Measurements from ENCODE around the gene PNPLA4.

PNPLA4 gene

GRCh38 chrX:7927259-7928167 is at the start of gene PNPLA4:
Gene PNPLA4, minus strand, starts transcription at chrX:7927413. Its CDS starts 1,294 bp downstream, at chrX:7926119.
- Histone ChIP-seq H3K4me3 (ENCODE audit: low read length) (peak within 1 kb of the TSS; percentile 74), H3K9ac (ENCODE audit: low read length) (no peak within 1 kb of the TSS)

GRCh38 chrX:7972586-7972985 is 45.4 kb upstream of the PNPLA4 start:
- H3K36me3 ChIP-seq (ENCODE audit: control insufficient read depth, insufficient read depth, low read length) = no peaks in the 10 kb centered on the region

More at GRCh38 chrX:7927259-7928167, at the start of gene PNPLA4:
- no peaks in the 10 kb centered on the region for H3K27me3 ChIP-seq (ENCODE audit: control insufficient read depth, insufficient read depth, low read length)
- no peaks in the 10 kb centered on the region for H3K36me3 ChIP-seq (ENCODE audit: control insufficient read depth, insufficient read depth, low read length)
- no peaks in the 10 kb centered on the region for H3K4me1 ChIP-seq (ENCODE audit: control insufficient read depth, insufficient read depth, low read length)
- H3K27ac ChIP-seq (ENCODE audit: low read depth, low read length) = no peak within 1 kb of the TSS

GRCh38 chrX:7970428-7970827 is 43.2 kb upstream of the PNPLA4 start:
- Histone ChIP-seq H3K27me3 (ENCODE audit: control insufficient read depth, insufficient read depth, low read length) (no peaks in the 10 kb centered on the region), H3K36me3 (ENCODE audit: control insufficient read depth, insufficient read depth, low read length) (no peaks in the 10 kb centered on the region), H3K4me3 (ENCODE audit: low read length) (no peak overlapping the region), H3K27ac (ENCODE audit: low read depth, low read length) (no peak overlapping the region), H3K9ac (ENCODE audit: low read length) (no peak overlapping the region), H3K4me1 (ENCODE audit: control insufficient read depth, insufficient read depth, low read length) (no peaks in the 10 kb centered on the region)

More at GRCh38 chrX:7972586-7972985, 45.4 kb upstream of the PNPLA4 start:
- H3K4me1 ChIP-seq (ENCODE audit: control insufficient read depth, insufficient read depth, low read length) = no peaks in the 10 kb centered on the region
- no peaks in the 10 kb centered on the region for H3K27me3 ChIP-seq (ENCODE audit: control insufficient read depth, insufficient read depth, low read length)
- no peak overlapping the region for H3K4me3 ChIP-seq (ENCODE audit: low read length)
- H3K9ac ChIP-seq (ENCODE audit: low read length) = no peak overlapping the region
- H3K27ac ChIP-seq (ENCODE audit: low read depth, low read length) = no peak overlapping the region

GRCh38 chrX:7965436-7965835 is 38.2 kb upstream of the PNPLA4 start:
- H3K4me1 ChIP-seq (ENCODE audit: control insufficient read depth, insufficient read depth, low read length) = no peaks in the 10 kb centered on the region
- no peak overlapping the region for H3K9ac ChIP-seq (ENCODE audit: low read length)
- no peak overlapping the region for H3K27ac ChIP-seq (ENCODE audit: low read depth, low read length)
- H3K27me3 ChIP-seq (ENCODE audit: control insufficient read depth, insufficient read depth, low read length) = no peaks in the 10 kb centered on the region
- no peak overlapping the region for H3K4me3 ChIP-seq (ENCODE audit: low read length)
- H3K36me3 ChIP-seq (ENCODE audit: control insufficient read depth, insufficient read depth, low read length) = no peaks in the 10 kb centered on the region

GRCh38 chrX:7960246-7960645 is 33.0 kb upstream of the PNPLA4 start:
- no peaks in the 10 kb centered on the region for H3K36me3 ChIP-seq (ENCODE audit: control insufficient read depth, insufficient read depth, low read length)
- no peaks in the 10 kb centered on the region for H3K27me3 ChIP-seq (ENCODE audit: control insufficient read depth, insufficient read depth, low read length)
- no peaks in the 10 kb centered on the region for H3K4me1 ChIP-seq (ENCODE audit: control insufficient read depth, insufficient read depth, low read length)
- H3K27ac ChIP-seq (ENCODE audit: low read depth, low read length) = no peak overlapping the region
- H3K4me3 ChIP-seq (ENCODE audit: low read length) = no peak overlapping the region
- no peak overlapping the region for H3K9ac ChIP-seq (ENCODE audit: low read length)

- Histone ChIP-seq H3K9ac (ENCODE audit: low read length) (no peak overlapping the region), H3K4me1 (ENCODE audit: control insufficient read depth, insufficient read depth, low read length) (no peaks in the 10 kb centered on the region), H3K27ac (ENCODE audit: low read depth, low read length) (no peak overlapping the region), H3K4me3 (ENCODE audit: low read length) (no peak overlapping the region), H3K36me3 (ENCODE audit: control insufficient read depth, insufficient read depth, low read length) (no peaks in the 10 kb centered on the region), H3K27me3 (ENCODE audit: control insufficient read depth, insufficient read depth, low read length) (peaks cover 2% of the 10 kb centered on the region)
Measured at GRCh38 chrX:7953446-7953845, 26.2 kb upstream of the PNPLA4 start.

GRCh38 chrX:7950865-7951264 is 23.7 kb upstream of the PNPLA4 start:
- Histone ChIP-seq H3K4me3 (ENCODE audit: low read length) (no peak overlapping the region), H3K36me3 (ENCODE audit: control insufficient read depth, insufficient read depth, low read length) (no peaks in the 10 kb centered on the region), H3K27me3 (ENCODE audit: control insufficient read depth, insufficient read depth, low read length) (peaks cover 4% of the 10 kb centered on the region), H3K9ac (ENCODE audit: low read length) (no peak overlapping the region), H3K27ac (ENCODE audit: low read depth, low read length) (no peak overlapping the region), H3K4me1 (ENCODE audit: control insufficient read depth, insufficient read depth, low read length) (no peaks in the 10 kb centered on the region)

- no peak overlapping the region for H3K9ac ChIP-seq (ENCODE audit: low read length)
- H3K4me1 ChIP-seq (ENCODE audit: control insufficient read depth, insufficient read depth, low read length) = no peaks in the 10 kb centered on the region
- peaks cover 4% of the 10 kb centered on the region for H3K27me3 ChIP-seq (ENCODE audit: control insufficient read depth, insufficient read depth, low read length)
- H3K36me3 ChIP-seq (ENCODE audit: control insufficient read depth, insufficient read depth, low read length) = no peaks in the 10 kb centered on the region
- no peak overlapping the region for H3K4me3 ChIP-seq (ENCODE audit: low read length)
- H3K27ac ChIP-seq (ENCODE audit: low read depth, low read length) = no peak overlapping the region
Measured at GRCh38 chrX:7948483-7948882, 21.3 kb upstream of the PNPLA4 start.

GRCh38 chrX:7946960-7947359 is 19.7 kb upstream of the PNPLA4 start:
- H3K4me3 ChIP-seq (ENCODE audit: low read length) = no peak overlapping the region
- no peaks in the 10 kb centered on the region for H3K4me1 ChIP-seq (ENCODE audit: control insufficient read depth, insufficient read depth, low read length)
- H3K27ac ChIP-seq (ENCODE audit: low read depth, low read length) = no peak overlapping the region
- H3K36me3 ChIP-seq (ENCODE audit: control insufficient read depth, insufficient read depth, low read length) = no peaks in the 10 kb centered on the region
- H3K9ac ChIP-seq (ENCODE audit: low read length) = no peak overlapping the region
- peaks cover 4% of the 10 kb centered on the region for H3K27me3 ChIP-seq (ENCODE audit: control insufficient read depth, insufficient read depth, low read length)

GRCh38 chrX:7943600-7944245 is 16.5 kb upstream of the PNPLA4 start:
- Histone ChIP-seq H3K36me3 (ENCODE audit: control insufficient read depth, insufficient read depth, low read length) (no peaks in the 10 kb centered on the region), H3K27ac (ENCODE audit: low read depth, low read length) (no peak overlapping the region), H3K27me3 (ENCODE audit: control insufficient read depth, insufficient read depth, low read length) (peaks cover 4% of the 10 kb centered on the region), H3K4me1 (ENCODE audit: control insufficient read depth, insufficient read depth, low read length) (no peaks in the 10 kb centered on the region), H3K9ac (ENCODE audit: low read length) (no peak overlapping the region), H3K4me3 (ENCODE audit: low read length) (no peak overlapping the region)

GRCh38 chrX:7941390-7942042 is 14.3 kb upstream of the PNPLA4 start:
- H3K4me3 ChIP-seq (ENCODE audit: low read length) = no peak overlapping the region
- H3K36me3 ChIP-seq (ENCODE audit: control insufficient read depth, insufficient read depth, low read length) = no peaks in the 10 kb centered on the region
- H3K9ac ChIP-seq (ENCODE audit: low read length) = no peak overlapping the region
- no peaks in the 10 kb centered on the region for H3K27me3 ChIP-seq (ENCODE audit: control insufficient read depth, insufficient read depth, low read length)
- H3K4me1 ChIP-seq (ENCODE audit: control insufficient read depth, insufficient read depth, low read length) = no peaks in the 10 kb centered on the region
- H3K27ac ChIP-seq (ENCODE audit: low read depth, low read length) = no peak overlapping the region

- Histone ChIP-seq H3K27me3 (ENCODE audit: control insufficient read depth, insufficient read depth, low read length) (no peaks in the 10 kb centered on the region), H3K9ac (ENCODE audit: low read length) (no peak overlapping the region), H3K4me3 (ENCODE audit: low read length) (no peak overlapping the region), H3K36me3 (ENCODE audit: control insufficient read depth, insufficient read depth, low read length) (no peaks in the 10 kb centered on the region), H3K27ac (ENCODE audit: low read depth, low read length) (no peak overlapping the region), H3K4me1 (ENCODE audit: control insufficient read depth, insufficient read depth, low read length) (no peaks in the 10 kb centered on the region)
Measured at GRCh38 chrX:7934026-7934425, 6.8 kb upstream of the PNPLA4 start.
